GM18526 (cell line): Measurements from ENCODE around the gene TMEM131L.

Source experiments
- POLR2A ChIP-seq: IDR thresholded peaks from 3 replicates; pipeline ENCODE4 v1.6.1; 2011; ENCODE audit not compliant: insufficient read length; ENCODE audit errors: extremely low read depth

Gene TMEM131L, protein sequence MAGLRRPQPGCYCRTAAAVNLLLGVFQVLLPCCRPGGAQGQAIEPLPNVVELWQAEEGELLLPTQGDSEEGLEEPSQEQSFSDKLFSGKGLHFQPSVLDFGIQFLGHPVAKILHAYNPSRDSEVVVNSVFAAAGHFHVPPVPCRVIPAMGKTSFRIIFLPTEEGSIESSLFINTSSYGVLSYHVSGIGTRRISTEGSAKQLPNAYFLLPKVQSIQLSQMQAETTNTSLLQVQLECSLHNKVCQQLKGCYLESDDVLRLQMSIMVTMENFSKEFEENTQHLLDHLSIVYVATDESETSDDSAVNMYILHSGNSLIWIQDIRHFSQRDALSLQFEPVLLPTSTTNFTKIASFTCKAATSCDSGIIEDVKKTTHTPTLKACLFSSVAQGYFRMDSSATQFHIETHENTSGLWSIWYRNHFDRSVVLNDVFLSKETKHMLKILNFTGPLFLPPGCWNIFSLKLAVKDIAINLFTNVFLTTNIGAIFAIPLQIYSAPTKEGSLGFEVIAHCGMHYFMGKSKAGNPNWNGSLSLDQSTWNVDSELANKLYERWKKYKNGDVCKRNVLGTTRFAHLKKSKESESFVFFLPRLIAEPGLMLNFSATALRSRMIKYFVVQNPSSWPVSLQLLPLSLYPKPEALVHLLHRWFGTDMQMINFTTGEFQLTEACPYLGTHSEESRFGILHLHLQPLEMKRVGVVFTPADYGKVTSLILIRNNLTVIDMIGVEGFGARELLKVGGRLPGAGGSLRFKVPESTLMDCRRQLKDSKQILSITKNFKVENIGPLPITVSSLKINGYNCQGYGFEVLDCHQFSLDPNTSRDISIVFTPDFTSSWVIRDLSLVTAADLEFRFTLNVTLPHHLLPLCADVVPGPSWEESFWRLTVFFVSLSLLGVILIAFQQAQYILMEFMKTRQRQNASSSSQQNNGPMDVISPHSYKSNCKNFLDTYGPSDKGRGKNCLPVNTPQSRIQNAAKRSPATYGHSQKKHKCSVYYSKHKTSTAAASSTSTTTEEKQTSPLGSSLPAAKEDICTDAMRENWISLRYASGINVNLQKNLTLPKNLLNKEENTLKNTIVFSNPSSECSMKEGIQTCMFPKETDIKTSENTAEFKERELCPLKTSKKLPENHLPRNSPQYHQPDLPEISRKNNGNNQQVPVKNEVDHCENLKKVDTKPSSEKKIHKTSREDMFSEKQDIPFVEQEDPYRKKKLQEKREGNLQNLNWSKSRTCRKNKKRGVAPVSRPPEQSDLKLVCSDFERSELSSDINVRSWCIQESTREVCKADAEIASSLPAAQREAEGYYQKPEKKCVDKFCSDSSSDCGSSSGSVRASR (N-terminal part only)

DNA sequence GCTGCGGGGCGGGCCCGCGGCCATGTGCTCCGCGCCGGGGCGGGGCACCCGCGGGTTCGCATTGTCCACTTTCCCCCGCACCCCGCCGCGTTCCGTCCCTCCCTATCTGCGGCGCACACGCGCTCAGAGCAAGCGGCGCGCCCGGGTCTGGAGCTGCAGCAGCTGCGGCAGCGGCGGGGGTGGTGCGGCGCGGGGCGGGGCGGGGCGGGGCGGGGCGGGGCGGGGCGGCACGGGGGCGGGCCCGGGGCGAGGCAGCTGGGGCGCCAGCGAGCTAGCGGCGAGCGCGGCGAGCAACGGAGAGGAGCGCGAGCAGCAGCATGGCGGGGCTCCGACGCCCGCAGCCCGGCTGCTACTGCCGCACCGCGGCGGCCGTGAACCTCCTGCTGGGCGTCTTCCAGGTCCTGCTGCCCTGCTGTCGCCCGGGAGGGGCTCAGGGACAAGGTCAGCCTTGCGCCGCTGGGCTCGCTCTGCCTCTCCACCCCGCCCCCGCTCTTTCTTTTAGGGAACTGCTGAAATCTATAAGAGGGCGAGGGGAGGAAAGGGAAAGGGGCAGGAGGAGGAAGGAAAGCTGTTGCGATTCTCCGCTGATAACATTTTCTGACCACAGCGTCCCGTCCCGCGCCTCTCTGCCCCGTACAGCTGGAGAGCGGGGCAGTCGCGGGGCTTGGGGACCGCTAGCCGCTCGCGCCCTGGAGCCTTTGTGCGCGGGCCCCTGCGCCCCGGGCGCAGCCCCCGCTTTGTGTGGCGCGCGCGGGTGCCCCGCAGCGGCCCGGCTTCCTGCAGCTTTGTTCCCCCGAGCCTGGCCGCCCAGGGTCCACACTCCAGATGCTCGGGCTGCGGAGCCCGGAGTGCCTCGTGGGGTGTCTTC lies at the start of gene TMEM131L:
Gene TMEM131L (plus strand): TSS at position 280 of the 868 bp plus-strand sequence. CDS start 38 bp downstream, at position 318.
- TF ChIP-seq POLR2A, result peak; percentile 84

DNA sequence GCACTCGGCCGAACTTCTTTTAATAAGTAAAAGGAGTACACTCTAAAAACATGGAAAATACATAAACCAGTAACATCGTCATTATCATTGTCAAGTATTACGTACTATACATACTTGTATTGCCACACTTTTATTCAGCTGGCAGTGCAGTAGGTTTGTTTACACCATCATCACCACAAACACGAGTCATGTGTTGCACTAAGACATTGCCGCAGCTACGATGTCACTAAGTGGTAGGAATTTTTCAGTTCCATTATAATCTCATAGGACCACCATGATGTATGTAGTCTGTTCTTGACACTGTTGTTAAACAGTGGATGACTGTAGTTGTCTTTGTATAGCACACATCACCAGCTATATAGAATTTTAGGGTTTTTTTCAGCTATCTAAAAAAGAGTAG lies 48.0 kb upstream of the TMEM131L start:
- no peak for TF ChIP-seq POLR2A

GRCh38 chr4:153418558-153418957 lies 47.6 kb upstream of the TMEM131L start:
- no peak for TF ChIP-seq POLR2A

DNA sequence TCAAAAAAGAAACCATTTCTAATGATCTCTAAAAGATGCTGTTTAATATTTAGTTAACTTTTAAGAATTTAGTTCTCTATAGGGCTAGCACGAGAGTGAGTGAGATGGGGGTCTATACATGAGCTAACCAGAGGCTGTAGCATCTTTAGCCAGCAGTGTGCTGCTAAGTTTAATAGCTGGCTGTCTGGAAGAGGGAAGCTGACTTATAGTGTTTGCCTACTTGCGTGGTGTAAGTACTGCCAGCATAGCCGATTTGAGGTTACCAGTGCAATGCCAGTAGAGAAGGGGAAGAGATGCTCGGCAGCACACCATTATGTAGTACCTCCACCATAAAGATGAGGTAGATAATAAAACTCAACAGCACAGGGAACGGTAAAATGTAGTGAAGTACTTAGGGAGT lies 47.1 kb upstream of the TMEM131L start:
- no peak for TF ChIP-seq POLR2A

GRCh38 chr4:153419673-153420278 lies 46.4 kb upstream of the TMEM131L start:
- no peak for TF ChIP-seq POLR2A

DNA sequence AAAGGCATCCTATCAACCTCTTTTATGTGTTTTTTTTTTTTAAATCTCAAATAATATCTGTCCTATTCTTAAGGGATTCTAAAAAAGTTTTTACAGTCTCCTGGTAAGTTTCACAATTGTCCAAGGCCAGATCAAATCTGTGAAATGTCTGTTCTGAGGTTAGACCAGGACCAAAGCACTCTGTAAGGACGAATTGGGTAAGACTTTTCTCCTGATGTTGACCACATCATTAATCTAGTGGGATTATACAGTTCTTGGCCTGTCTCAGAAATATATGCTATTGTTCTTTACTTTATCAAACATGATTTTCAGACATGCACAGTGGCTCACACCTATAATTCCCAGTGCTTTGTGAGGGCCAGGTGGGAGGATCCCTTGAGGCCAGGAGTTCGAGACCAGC lies 45.8 kb upstream of the TMEM131L start:
- TF ChIP-seq POLR2A, result no peak

GRCh38 chr4:153421941-153422340 lies 44.2 kb upstream of the TMEM131L start:
- TF ChIP-seq POLR2A, result no peak

- no peak for TF ChIP-seq POLR2A
Measured at GRCh38 chr4:153426207-153426885, 39.8 kb upstream of the TMEM131L start.

DNA sequence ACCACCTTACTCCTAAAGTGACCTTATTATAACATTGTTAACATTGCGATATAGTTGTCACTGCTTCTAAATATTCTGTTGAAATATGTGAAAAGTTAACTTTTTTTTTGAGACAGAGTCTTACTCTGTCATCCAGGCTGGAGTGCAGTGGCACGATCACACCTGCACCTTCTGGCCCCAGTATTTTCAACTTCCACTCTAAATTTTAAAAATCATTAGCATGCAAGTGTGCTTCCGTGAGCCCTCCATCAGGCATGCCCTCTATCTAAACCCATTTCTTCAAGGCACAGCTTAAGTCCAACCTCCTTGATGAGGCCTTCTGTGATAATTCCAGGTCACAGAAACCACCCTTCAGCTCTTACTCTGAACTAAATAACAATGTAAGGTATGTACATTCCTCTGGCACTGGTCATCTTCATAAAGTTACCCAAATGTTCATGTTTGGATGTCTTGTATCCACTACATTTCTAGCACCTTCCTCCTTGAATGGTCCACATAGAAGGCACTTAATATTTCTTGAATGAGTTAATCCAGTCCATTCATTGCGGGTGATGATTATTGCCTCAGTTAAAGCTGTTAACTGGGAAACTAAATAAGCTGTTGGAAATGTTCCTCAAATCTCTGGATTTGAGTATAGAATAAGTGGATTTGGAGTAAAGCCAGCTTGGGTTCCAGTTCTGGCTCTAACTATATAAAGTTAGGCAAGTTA lies 38.6 kb upstream of the TMEM131L start:
- TF ChIP-seq POLR2A, result no peak

- TF ChIP-seq POLR2A, result no peak
Measured at GRCh38 chr4:153428941-153429475, 37.2 kb upstream of the TMEM131L start.

- peak; percentile 28 for TF ChIP-seq POLR2A
Measured at GRCh38 chr4:153432965-153433753, 33.0 kb upstream of the TMEM131L start.

DNA sequence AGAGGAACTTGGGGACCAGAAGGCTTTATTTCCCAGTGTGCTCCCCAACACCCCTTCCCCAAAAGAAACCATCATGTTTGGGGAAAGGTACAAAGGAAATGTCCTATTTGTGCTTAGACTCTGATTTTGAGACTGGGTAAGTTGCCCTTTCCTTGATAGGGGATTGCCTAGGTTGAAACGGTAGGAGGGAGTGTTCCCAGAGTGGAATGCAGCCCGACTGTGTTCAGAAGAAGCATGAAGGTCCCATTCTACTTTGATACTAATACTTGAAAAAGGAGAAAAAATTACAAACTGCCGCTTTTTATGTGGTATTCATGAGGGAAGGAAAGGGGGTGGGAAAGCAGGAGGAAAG lies 32.4 kb upstream of the TMEM131L start:
- TF ChIP-seq POLR2A, result peak; percentile 6

GRCh38 chr4:153434190-153434589 lies 32.0 kb upstream of the TMEM131L start:
- no peak for TF ChIP-seq POLR2A
